Endothelial cell of umbilical vein (primary cell): ENCODE results near the gene PDE3B. TPM values are rescaled to one million over a fixed set of nuclear protein-coding genes. Genes with fewer than 3 reads are reported as not detected.

Experiments used
- BruUV-seq: library from RNA; stranded (reverse); fragments of 400-500 nt; replicated peaks from 2 replicates; lab custom pipeline; 2021; lab: Mats Ljungman, UMichigan
- CTCF ChIA-PET: fragments of 300-600, 350-600 bp; sonication (Branson Sonifier 250); formaldehyde crosslinking; loops from one replicate; lab custom pipeline; 2021; ENCODE audit warnings: antibody characterized with exemption, inconsistent platforms; lab: Charles Lee
- POLR2A ChIA-PET: fragments of 300-600, 350-600 bp; sonication (Branson Sonifier 250); formaldehyde crosslinking; loops from one replicate; lab custom pipeline; 2021; ENCODE audit warnings: antibody characterized with exemption, inconsistent platforms; lab: Charles Lee
- DNase-seq: peaks from one replicate; pipeline ENCODE4 v3.0.0-alpha.2; 2011; ENCODE audit warnings: low read depth, low spot score
- FAIRE-seq: peaks from 2 replicates; lab custom pipeline; 2011; peaks lifted over from hg19 to GRCh38; lab: Jason Lieb, UNC
- H2AFZ ChIP-seq: 2 replicates; pipeline ENCODE4 v1.6.0; 2012; ENCODE audit warnings: low read depth, low read length, control low read depth, inconsistent platforms
- H3K27ac ChIP-seq: 2 replicates; pipeline ENCODE4 v1.5.1; 2011; ENCODE audit warnings: low read depth, mild to moderate bottlenecking, control low read depth, low read length, moderate library complexity; ENCODE audit not compliant: insufficient read depth
- H3K27me3 ChIP-seq, 2 experiments: 2 replicates each; pipeline versions ENCODE4 v1.6.0 to v1.6.1; 2011; ENCODE audit warnings: low read length in 2 of 2, mixed read lengths in 1 of 2; ENCODE audit not compliant: control insufficient read depth in 2 of 2, insufficient read depth in 2 of 2
- H3K36me3 ChIP-seq, 2 experiments: 2 replicates in 1 of 2; 3 replicates in 1 of 2; pipeline ENCODE4 v1.5.1; 2011; ENCODE audit warnings: low read length in 2 of 2, mild to moderate bottlenecking in 1 of 2, moderate library complexity in 1 of 2; ENCODE audit not compliant: control insufficient read depth in 2 of 2, insufficient read depth in 2 of 2; ENCODE audit errors: extremely low read depth in 1 of 2
- H3K4me1 ChIP-seq: 3 replicates; pipeline ENCODE4 v1.5.1; 2011; ENCODE audit warnings: mild to moderate bottlenecking, low read length; ENCODE audit not compliant: control insufficient read depth, insufficient read depth; ENCODE audit errors: extremely low read depth
- H3K4me2 ChIP-seq: 2 replicates; pipeline ENCODE4 v1.6.1; 2011; ENCODE audit warnings: low read length, control low read depth, mixed read lengths; ENCODE audit not compliant: insufficient read depth
- H3K4me3 ChIP-seq, 3 experiments: fragments of 200-600 bp in 1 of 3; sonication (generic), shearing (Covaris generic) in 1 of 3; replicated peaks in 1 of 3; 2 replicates each; pipeline ENCODE4 v1.5.1; 2011 to 2016; ENCODE audit warnings: control low read depth in 3 of 3, low read length in 3 of 3, mild to moderate bottlenecking in 2 of 3, inconsistent platforms in 1 of 3, low read depth in 1 of 3, moderate library complexity in 1 of 3; ENCODE audit not compliant: insufficient read depth in 1 of 3
- H3K79me2 ChIP-seq: 2 replicates; pipeline ENCODE4 v1.6.0; 2012; ENCODE audit warnings: low read length, inconsistent platforms; ENCODE audit not compliant: control insufficient read depth, insufficient read depth
- H3K9ac ChIP-seq: replicated peaks from 2 replicates; pipeline ENCODE3; 2011; ENCODE audit warnings: low read length, control low read depth; ENCODE audit not compliant: insufficient read depth; ENCODE audit errors: extremely low read depth
- H3K9me1 ChIP-seq: replicated peaks from 3 replicates; pipeline ENCODE4 v1.6.0; 2011; ENCODE audit warnings: mild to moderate bottlenecking, low read length; ENCODE audit not compliant: control insufficient read depth, insufficient read depth; ENCODE audit errors: extremely low read depth
- H3K9me3 ChIP-seq: replicated peaks from 2 replicates; pipeline ENCODE4 v1.5.1; 2012; ENCODE audit warnings: low read length, inconsistent platforms; ENCODE audit not compliant: control insufficient read depth, insufficient read depth
- H4K20me1 ChIP-seq: replicated peaks from 2 replicates; pipeline ENCODE3; 2011; ENCODE audit warnings: mild to moderate bottlenecking, low read length; ENCODE audit not compliant: control insufficient read depth, insufficient read depth; ENCODE audit errors: extremely low read depth
- CTCF ChIP-seq, 2 donors: IDR thresholded peaks; 1 replicate in 1 of 2; 2 replicates in 1 of 2; pipeline ENCODE4 v1.5.1; 2011; ENCODE audit warnings: low read length in 2 of 2, mild to moderate bottlenecking in 2 of 2, moderate library complexity in 2 of 2, control low read depth in 1 of 2, inconsistent platforms in 1 of 2, low read depth in 1 of 2; ENCODE audit not compliant: insufficient read depth in 1 of 2; ENCODE audit errors: extremely low read depth in 1 of 2
- EZH2 ChIP-seq: IDR thresholded peaks from 2 replicates; pipeline ENCODE4 v1.6.1; 2012; ENCODE audit warnings: borderline replicate concordance, low read depth, mild to moderate bottlenecking, moderate library complexity, low read length, inconsistent platforms; ENCODE audit not compliant: severe bottlenecking
- FOS ChIP-seq: IDR thresholded peaks from 2 replicates; pipeline ENCODE4 v1.6.1; 2011; ENCODE audit warnings: mild to moderate bottlenecking, low read length, moderate library complexity, borderline replicate concordance; ENCODE audit not compliant: insufficient read depth
- GATA2 ChIP-seq: IDR thresholded peaks from 2 replicates; pipeline ENCODE4 v1.7.0; 2011; ENCODE audit warnings: low read depth, mild to moderate bottlenecking, moderate library complexity, mixed read lengths, low read length; ENCODE audit not compliant: insufficient read length, insufficient read depth
- JUN ChIP-seq: IDR thresholded peaks from 2 replicates; pipeline ENCODE4 v1.6.1; 2011; ENCODE audit warnings: borderline replicate concordance, low read depth; ENCODE audit not compliant: insufficient read length, insufficient read depth
- MAX ChIP-seq: IDR thresholded peaks from 2 replicates; pipeline ENCODE4 v1.6.1; 2011; ENCODE audit not compliant: insufficient read depth, insufficient read length
- MYC ChIP-seq: IDR thresholded peaks from one replicate; pipeline ENCODE4 v1.6.1; 2011; ENCODE audit warnings: mild to moderate bottlenecking, low read depth, low read length
- POLR2A ChIP-seq: IDR thresholded peaks from 2 replicates; pipeline ENCODE4 v1.6.1; 2012; ENCODE audit warnings: low read depth, mild to moderate bottlenecking, control low read depth, low read length
- POLR2AphosphoS5 ChIP-seq: IDR thresholded peaks from 2 replicates; pipeline ENCODE4 v1.6.1; 2012; ENCODE audit warnings: low read depth, mild to moderate bottlenecking, control low read depth, low read length, moderate library complexity; ENCODE audit not compliant: insufficient read depth
- dilution Hi-C: fragments of 300-500 bp; cut with MboI; formaldehyde crosslinking; loops from one replicate; pipeline ENCODE4 v1.15.0; 2019; ENCODE audit warnings: low sequenced_read_pairs; ENCODE audit not compliant: extremely low pct_ligation_motif_present
- intact Hi-C: fragments of 100-400 bp; cut with micrococcal nuclease; formaldehyde crosslinking; loops from one replicate; pipeline ENCODE4 v1.10.0; 2022
- polyA plus RNA-seq, 4 experiments: library from polyadenylated mRNA; depleted of rRNA in 3 of 4; stranded (reverse) in 3 of 4; unstranded in 1 of 4; fragments of >200 nt; gene quantifications; 2 replicates each; pipeline versions ENCODE4 v1.2.1 to v1.2.3, GENCODE V29; 2011 to 2012; ENCODE audit warnings: missing spikeins in 1 of 4
- total RNA-seq: library from RNA; stranded (reverse); gene quantifications from 2 replicates; pipeline ENCODE4 v1.2.3, GENCODE V29; 2021

The PDE3B gene
- total and polyA plus RNA-seq, 2 donors (not counting 3 experiments of a cell fraction or from before 2014, with no cell fraction given): 0.26 to 1.9 TPM

- FAIRE-seq (no peak), DNase-seq (no peak)
- H3K4me3 ChIP-seq: no peak overlapping the region
- no peaks in the 10 kb centered on the region for H3K36me3 ChIP-seq
- no peaks in the 10 kb centered on the region for H4K20me1 ChIP-seq
- TF ChIP-seq FOS (no peak), GATA2 (no peak), EZH2 (no peak), MAX (no peak)
- no peak overlapping the region for H3K27ac ChIP-seq
- ChIA-PET POLR2A (no interaction called here), CTCF (interaction anchor here (1.3 kb wide), 1 partner anchor 11 kb away, joined by 4 read pairs; no protein-coding TSS in a partner anchor)
- H3K27me3 ChIP-seq: peaks cover 3% of the 10 kb centered on the region in 2 experiments
- no peaks in the 10 kb centered on the region for H3K9me3 ChIP-seq
- H2AFZ ChIP-seq: no peak overlapping the region
- no peak overlapping the region for H3K4me2 ChIP-seq
- intact Hi-C loops: no loop called here
- BruUV-seq: no TSS peak
- dilution Hi-C loops: no loop called here
- no peaks in the 10 kb centered on the region for H3K9me1 ChIP-seq
- H3K9ac ChIP-seq: no peak overlapping the region
- H3K79me2 ChIP-seq: no peaks in the 10 kb centered on the region
- no peaks in the 10 kb centered on the region for H3K4me1 ChIP-seq
Measured at GRCh38 chr11:14607713-14608112, 35.9 kb upstream of the PDE3B start.

GRCh38 chr11:14609902-14610301 lies 33.7 kb upstream of the PDE3B start:
- H3K79me2 ChIP-seq: no peaks in the 10 kb centered on the region
- ChIA-PET POLR2A (no interaction called here), CTCF (no interaction called here)
- H3K36me3 ChIP-seq: no peaks in the 10 kb centered on the region
- H3K27me3 ChIP-seq: peaks cover 3% of the 10 kb centered on the region in 2 experiments
- BruUV-seq: no TSS peak
- H3K4me2 ChIP-seq: no peak overlapping the region
- FAIRE-seq: no peak
- no peaks in the 10 kb centered on the region for H4K20me1 ChIP-seq
- no peak for TF ChIP-seq MAX
- TF ChIP-seq CTCF (IDR thresholded peaks at IDR 0.05; ENCODE audit: extremely low read depth in 1 of 2, insufficient read depth in 1 of 2, low read depth in 1 of 2, low read length in 2 of 2): no peak
- no peak for TF ChIP-seq POLR2A
- no peak for TF ChIP-seq JUN
- no peak for TF ChIP-seq FOS
- TF ChIP-seq POLR2AphosphoS5: no peak
- no peak for TF ChIP-seq EZH2
- TF ChIP-seq MYC: no peak
- no peak for TF ChIP-seq GATA2
- H3K27ac ChIP-seq: no peak overlapping the region
- intact Hi-C loops: no loop called here
- H3K4me3 ChIP-seq: no peak overlapping the region
- H2AFZ ChIP-seq: no peak overlapping the region
- no peaks in the 10 kb centered on the region for H3K9me1 ChIP-seq
- no peaks in the 10 kb centered on the region for H3K9me3 ChIP-seq
- no peak overlapping the region for H3K9ac ChIP-seq
- no peaks in the 10 kb centered on the region for H3K4me1 ChIP-seq
- dilution Hi-C loops: no loop called here
- no peak for DNase-seq
